BLaER1 treated with 17β-estradiol and CSF1 and Interleukin-3, amounts not matched to agents 10 nM and 100 nM (cell line): ENCODE data around the gene DIP2A.

Source experiments
- H3K27ac ChIP-seq, 11 experiments: shearing (Covaris generic); formaldehyde crosslinking; 2 replicates each; pipeline ENCODE4 v1.8.1; 2022
- H3K27me3 ChIP-seq, 11 experiments: shearing (Covaris generic); formaldehyde crosslinking; 2 replicates each; pipeline ENCODE4 v1.8.1; 2022
- H3K36me3 ChIP-seq, 11 experiments: shearing (Covaris generic); formaldehyde crosslinking; 2 replicates each; pipeline ENCODE4 v1.8.1; 2022
- H3K4me1 ChIP-seq, 10 experiments: shearing (Covaris generic); formaldehyde crosslinking; 2 replicates each; pipeline ENCODE4 v1.8.1; 2022
- H3K4me2 ChIP-seq, 11 experiments: shearing (Covaris generic); formaldehyde crosslinking; 2 replicates each; pipeline ENCODE4 v1.8.1; 2022
- H3K4me3 ChIP-seq, 10 experiments: shearing (Covaris generic); formaldehyde crosslinking; 2 replicates each; pipeline ENCODE4 v1.8.1; 2022
- H3K9ac ChIP-seq, 11 experiments: shearing (Covaris generic); formaldehyde crosslinking; 2 replicates each; pipeline ENCODE4 v1.8.1; 2022
- H3K9me3 ChIP-seq, 11 experiments: shearing (Covaris generic); formaldehyde crosslinking; replicated peaks in 1 of 11; 2 replicates each; pipeline ENCODE4 v1.8.1; 2022
- H4K20me1 ChIP-seq, 11 experiments: shearing (Covaris generic); formaldehyde crosslinking; 2 replicates each; pipeline ENCODE4 v1.8.1; 2022
- Cebpa-rat ChIP-seq, 11 experiments: shearing (Covaris generic); IDR thresholded peaks; 2 replicates each; pipeline ENCODE4 v1.8.1; 2022

Gene DIP2A

DNA sequence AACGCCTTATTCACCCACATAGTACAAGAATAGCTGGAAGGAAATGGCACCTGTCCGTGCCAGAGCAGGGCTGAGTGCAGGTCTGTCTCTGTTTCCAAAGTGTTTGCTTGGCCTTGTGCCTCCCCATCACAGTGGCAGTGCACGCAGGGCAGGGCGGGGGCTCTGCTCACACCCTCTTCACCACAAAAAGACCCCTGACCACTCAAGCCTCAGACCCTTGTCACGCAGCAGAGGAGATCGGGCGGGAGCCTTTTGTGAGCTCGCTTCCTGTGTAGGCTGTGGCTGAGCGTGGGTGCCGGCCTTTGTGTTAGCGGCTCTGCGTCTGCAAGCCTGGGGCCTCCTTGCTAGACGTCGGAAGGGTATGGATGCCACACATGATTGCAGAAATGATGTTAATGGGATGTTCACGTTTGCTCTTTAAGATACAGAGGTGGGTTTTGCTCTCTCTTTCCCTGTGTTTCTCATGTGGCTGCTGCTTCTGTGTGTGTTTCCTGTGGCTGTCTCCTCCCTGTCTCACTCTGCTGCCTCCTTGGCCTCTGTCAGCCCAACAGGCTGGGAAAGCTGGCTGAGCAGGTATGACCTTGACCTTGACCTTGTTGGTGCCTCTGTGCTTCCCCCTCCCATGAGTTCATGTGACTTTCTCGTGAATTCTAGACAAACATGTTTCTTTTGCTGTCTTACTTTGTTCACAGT is 100.7 kb downstream of the DIP2A start:
- no peaks in the 10 kb centered on the region for H3K9me3 ChIP-seq
- peak overlapping the region in 10 of 11 experiments; percentile 0 to 73 (median 56); a peak in 17 of 22 replicates for H3K27ac ChIP-seq
- peaks cover 51 to 96% (median 74%) of the 10 kb centered on the region in 11 experiments for H3K36me3 ChIP-seq
- peak overlapping the region in 1 of 10 experiments; percentile 26; a peak in 1 of 20 replicates for H3K4me3 ChIP-seq
- no peaks in the 10 kb centered on the region; a peak in 3 of 22 replicates for H4K20me1 ChIP-seq
- TF ChIP-seq Cebpa-rat (IDR thresholded peaks at IDR 0.05) = no peak
- H3K4me1 ChIP-seq = peaks cover 21 to 35% (median 29%) of the 10 kb centered on the region in 10 experiments
- peak overlapping the region; percentile 7 to 68 (median 60); a peak in 17 of 22 replicates for H3K9ac ChIP-seq
- no peaks in the 10 kb centered on the region for H3K27me3 ChIP-seq
- H3K4me2 ChIP-seq = peak overlapping the region; percentile 67 to 89 (median 76)

DNA sequence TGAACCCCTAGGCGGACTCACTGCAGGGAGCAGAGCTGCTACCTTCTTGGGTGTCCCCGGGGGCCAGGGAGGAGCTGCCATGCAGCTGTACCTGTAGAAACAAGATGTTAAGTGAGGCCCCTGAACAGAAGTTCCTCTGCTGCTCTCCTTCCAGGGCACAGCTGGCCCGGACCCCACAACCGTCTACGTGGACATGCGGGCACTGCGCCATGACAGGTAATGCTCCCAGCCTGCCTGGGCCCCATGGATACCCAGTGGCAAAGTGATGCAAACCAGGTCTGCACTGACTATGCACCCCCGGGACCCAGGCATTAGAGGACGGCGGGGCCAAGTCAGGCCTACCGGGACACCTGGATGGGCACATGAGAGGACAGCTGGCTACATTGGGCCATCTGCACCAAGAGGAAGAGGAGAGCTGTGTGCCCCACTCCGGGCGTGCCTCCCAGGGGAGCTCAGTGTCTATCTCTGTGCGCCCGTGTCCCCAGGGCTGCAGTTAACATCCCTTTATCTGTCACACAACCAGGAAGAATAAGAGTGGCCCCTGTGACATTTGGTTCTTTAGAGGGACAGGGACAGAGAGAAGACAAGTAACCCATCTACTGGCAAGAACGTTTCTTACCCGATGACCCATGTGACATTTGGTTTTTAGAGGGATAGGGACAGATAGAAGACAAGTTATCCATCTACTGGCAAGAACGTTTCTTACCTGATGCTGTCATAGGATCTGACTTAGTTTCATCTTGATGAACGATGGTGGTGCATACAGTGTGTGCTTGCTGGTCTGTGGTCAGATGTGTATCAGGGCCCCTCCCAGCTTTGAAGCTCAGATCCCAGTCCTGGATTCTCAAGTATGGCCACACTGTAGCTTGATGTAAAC is 102.1 kb downstream of the DIP2A start:
- Histone ChIP-seq H3K36me3 (peaks cover 51 to 98% (median 77%) of the 10 kb centered on the region in 11 experiments), H3K9me3 (no peaks in the 10 kb centered on the region), H3K4me2 (peak overlapping the region in 8 of 11 experiments; percentile 73 to 89 (median 80); a peak in 16 of 22 replicates), H3K27me3 (no peaks in the 10 kb centered on the region), H3K27ac (peak overlapping the region in 4 of 11 experiments; percentile 43 to 73 (median 66); a peak in 6 of 22 replicates), H3K4me1 (peaks cover 21 to 35% (median 29%) of the 10 kb centered on the region in 10 experiments), H4K20me1 (no peaks in the 10 kb centered on the region; a peak in 2 of 22 replicates), H3K4me3 (no peak overlapping the region), H3K9ac (peak overlapping the region in 2 of 11 experiments; percentile 26 to 68; a peak in 4 of 22 replicates)
- TF ChIP-seq Cebpa-rat (IDR thresholded peaks at IDR 0.05) = no peak

DNA sequence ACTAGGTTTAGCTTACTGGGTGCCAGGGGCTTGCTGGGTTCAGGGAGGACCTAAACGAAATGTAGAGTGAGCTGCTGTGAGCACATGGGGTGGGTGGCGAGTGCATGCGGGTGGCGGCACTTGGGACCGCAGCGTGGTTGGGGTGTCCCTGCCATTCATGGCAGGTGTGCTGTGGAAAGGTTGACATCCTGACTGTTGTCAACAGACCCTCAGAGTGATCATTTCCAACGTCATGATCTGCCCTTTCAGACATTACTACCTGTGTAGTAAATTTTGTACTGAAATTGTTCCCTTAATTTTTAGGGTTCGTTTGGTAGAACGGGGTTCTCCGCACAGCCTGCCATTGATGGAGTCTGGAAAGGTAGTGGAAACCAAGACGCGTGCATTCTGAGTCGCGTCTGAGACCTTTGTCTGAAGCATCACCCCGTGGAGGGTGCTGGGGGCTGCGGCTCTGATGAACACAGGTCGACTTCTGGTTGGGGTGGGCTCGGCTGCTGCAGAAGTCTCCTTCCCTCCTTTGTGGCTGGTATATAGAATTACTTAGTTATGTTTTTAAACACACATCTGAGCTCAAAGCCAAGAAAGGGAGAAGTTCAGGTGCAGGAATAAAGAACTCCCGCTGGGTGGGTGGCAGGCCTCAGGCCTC is 102.9 kb downstream of the DIP2A start:
- peaks cover 21 to 35% (median 29%) of the 10 kb centered on the region in 10 experiments for H3K4me1 ChIP-seq
- H3K4me3 ChIP-seq = no peak overlapping the region
- peaks cover 52 to 98% (median 78%) of the 10 kb centered on the region in 11 experiments for H3K36me3 ChIP-seq
- peak overlapping the region in 4 of 11 experiments; percentile 76 to 89 (median 85); a peak in 7 of 22 replicates for H3K4me2 ChIP-seq
- no peak for TF ChIP-seq Cebpa-rat (IDR thresholded peaks at IDR 0.05)
- H4K20me1 ChIP-seq = no peaks in the 10 kb centered on the region; a peak in 2 of 22 replicates
- no peak overlapping the region for H3K27ac ChIP-seq
- H3K27me3 ChIP-seq = no peaks in the 10 kb centered on the region
- H3K9me3 ChIP-seq = no peaks in the 10 kb centered on the region
- no peak overlapping the region for H3K9ac ChIP-seq

DNA sequence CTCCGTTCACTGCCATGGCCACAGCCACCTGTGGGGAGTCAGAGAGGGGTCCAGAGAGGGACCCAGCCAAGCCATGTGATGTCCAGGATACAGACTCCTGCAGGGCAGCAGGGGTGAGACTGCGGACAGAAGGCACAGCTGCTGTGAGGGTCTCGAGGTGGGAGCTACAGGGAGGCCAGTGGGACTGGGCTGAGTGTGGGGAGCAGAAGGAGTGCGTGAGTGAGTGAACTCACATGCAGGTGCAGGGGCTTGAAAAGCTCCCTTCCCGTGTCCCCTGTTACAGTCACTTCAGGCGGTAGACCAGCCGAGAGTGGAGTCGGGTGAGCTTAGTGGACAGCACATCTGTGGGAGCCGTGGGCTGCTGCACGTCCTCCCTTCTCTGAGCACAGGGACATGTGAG is 103.8 kb downstream of the DIP2A start:
- Histone ChIP-seq H3K4me1 (peaks cover 22 to 33% (median 29%) of the 10 kb centered on the region in 10 experiments), H3K4me3 (no peak overlapping the region), H3K4me2 (no peak overlapping the region), H3K36me3 (peaks cover 53 to 98% (median 78%) of the 10 kb centered on the region in 11 experiments), H3K27ac (no peak overlapping the region), H3K9ac (no peak overlapping the region), H3K27me3 (no peaks in the 10 kb centered on the region), H4K20me1 (no peaks in the 10 kb centered on the region; a peak in 1 of 22 replicates), H3K9me3 (no peaks in the 10 kb centered on the region)
- TF ChIP-seq Cebpa-rat (IDR thresholded peaks at IDR 0.05) = no peak

DNA sequence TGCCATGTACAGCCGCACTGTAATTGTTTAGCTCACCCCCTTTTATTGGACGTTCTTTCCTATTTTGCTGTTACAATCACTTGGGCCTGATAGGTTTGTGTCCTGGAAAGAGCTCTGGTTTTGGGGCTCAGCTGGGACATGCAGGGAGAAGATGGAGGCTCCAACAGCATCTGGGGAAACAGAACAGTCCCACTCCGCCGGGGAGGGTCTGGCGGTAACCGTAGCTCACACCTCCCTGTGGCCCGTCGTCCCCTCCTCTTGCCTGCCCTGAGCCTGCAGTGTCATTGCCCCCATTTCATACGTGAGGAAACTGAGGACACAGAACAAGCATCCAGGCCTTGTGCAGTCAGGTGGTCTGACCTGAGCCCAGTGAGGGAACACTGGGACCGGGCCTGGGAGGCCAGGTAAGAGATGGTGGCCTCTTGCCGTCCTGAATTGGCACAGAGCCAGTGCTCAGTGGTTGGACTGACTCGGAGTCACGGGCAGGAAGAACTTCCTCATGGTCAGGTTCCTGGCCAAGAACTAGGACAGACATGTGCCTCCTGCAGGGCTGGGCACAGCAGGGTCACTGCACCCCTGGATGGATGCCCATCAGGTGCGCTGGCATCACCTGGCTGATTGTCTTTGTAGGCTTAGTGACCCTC is 104.4 kb downstream of the DIP2A start:
- Histone ChIP-seq H3K9me3 (no peaks in the 10 kb centered on the region), H3K36me3 (peaks cover 57 to 97% (median 78%) of the 10 kb centered on the region in 11 experiments), H3K27ac (no peak overlapping the region), H3K4me2 (no peak overlapping the region), H4K20me1 (no peaks in the 10 kb centered on the region; a peak in 1 of 22 replicates), H3K27me3 (no peaks in the 10 kb centered on the region), H3K4me3 (no peak overlapping the region), H3K4me1 (peaks cover 22 to 35% (median 29%) of the 10 kb centered on the region in 10 experiments), H3K9ac (no peak overlapping the region)
- no peak for TF ChIP-seq Cebpa-rat (IDR thresholded peaks at IDR 0.05)

DNA sequence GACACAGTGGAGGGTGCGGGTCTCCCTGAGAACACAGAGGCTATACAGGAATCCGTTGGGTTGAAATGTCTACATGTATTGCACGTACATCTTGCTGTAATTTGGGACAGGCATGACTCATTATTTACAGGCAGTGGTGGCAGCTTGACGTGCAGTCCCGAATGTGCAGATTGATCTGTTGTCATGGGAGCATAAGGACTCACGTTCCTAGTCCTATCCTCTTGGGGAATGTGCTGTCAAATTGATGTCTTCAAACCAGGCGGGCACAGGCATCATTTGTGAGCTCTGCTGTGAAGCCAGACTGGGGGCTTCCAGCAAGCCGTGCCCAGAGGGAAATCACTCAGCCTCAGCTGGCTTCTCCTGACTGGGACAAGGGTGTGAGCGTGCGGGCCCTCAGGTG is 105.7 kb downstream of the DIP2A start:
- Histone ChIP-seq H3K4me3 (no peak overlapping the region), H3K4me1 (peaks cover 14 to 28% (median 21%) of the 10 kb centered on the region in 10 experiments), H3K36me3 (peaks cover 62 to 96% (median 84%) of the 10 kb centered on the region in 11 experiments), H3K27ac (no peak overlapping the region), H3K9ac (no peak overlapping the region), H4K20me1 (no peaks in the 10 kb centered on the region; a peak in 1 of 22 replicates), H3K4me2 (no peak overlapping the region), H3K27me3 (no peaks in the 10 kb centered on the region), H3K9me3 (no peaks in the 10 kb centered on the region)
- no peak for TF ChIP-seq Cebpa-rat (IDR thresholded peaks at IDR 0.05)

DNA sequence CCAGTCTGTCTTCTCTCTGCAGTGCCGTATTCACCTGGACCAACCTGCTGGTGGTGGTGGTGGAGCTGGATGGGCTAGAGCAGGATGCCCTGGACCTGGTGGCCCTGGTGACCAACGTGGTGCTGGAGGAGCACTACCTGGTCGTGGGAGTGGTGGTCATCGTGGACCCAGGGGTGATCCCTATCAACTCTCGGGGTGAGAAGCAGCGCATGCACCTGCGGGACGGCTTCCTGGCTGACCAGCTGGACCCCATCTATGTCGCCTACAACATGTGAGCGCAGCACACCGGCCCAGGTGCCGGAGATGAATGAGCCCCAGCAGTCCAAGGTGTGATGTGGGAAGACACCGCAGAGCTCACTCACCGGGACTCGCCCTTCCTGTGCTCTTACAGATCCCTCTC is 108.7 kb downstream of the DIP2A start:
- H4K20me1 ChIP-seq = no peaks in the 10 kb centered on the region; a peak in 1 of 22 replicates
- peaks cover 73 to 100% (median 84%) of the 10 kb centered on the region in 11 experiments for H3K36me3 ChIP-seq
- TF ChIP-seq Cebpa-rat (IDR thresholded peaks at IDR 0.05) = no peak
- H3K4me3 ChIP-seq = no peak overlapping the region
- H3K27ac ChIP-seq = no peak overlapping the region
- no peaks in the 10 kb centered on the region for H3K27me3 ChIP-seq
- peak overlapping the region in 2 of 11 experiments; percentile 6 to 35; a peak in 3 of 22 replicates for H3K4me2 ChIP-seq
- peaks cover 0 to 30% (median 0%) of the 10 kb centered on the region in 10 experiments; a peak in 4 of 20 replicates for H3K4me1 ChIP-seq
- H3K9me3 ChIP-seq = peaks cover 11 to 19% (median 13%) of the 10 kb centered on the region in 11 experiments
- H3K9ac ChIP-seq = no peak overlapping the region

DNA sequence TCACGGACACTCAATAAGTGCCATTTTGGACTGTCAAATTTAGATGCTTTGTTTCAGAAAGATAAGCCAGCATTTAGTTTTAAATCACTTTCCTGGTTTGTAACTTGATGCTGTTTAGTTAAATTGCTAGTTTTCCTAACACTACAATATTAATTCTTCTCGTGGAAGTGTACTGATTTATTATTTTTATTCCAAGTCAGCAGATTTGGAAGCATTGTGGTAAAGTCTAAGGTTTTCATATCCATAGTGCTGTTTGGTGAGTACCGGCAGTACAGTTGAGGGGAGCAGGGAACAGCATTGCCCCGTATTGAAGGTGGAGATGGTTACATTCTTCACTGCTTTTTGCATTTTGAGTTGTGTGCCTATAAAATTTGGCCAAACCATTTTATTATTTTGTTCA is 109.9 kb downstream of the DIP2A start:
- Histone ChIP-seq H3K36me3 (peaks cover 73 to 100% (median 83%) of the 10 kb centered on the region in 11 experiments), H3K4me2 (no peak overlapping the region), H3K9me3 (peaks cover 23 to 31% (median 25%) of the 10 kb centered on the region in 11 experiments), H3K27ac (no peak overlapping the region), H3K27me3 (no peaks in the 10 kb centered on the region), H3K9ac (no peak overlapping the region), H3K4me3 (no peak overlapping the region), H4K20me1 (no peaks in the 10 kb centered on the region; a peak in 1 of 22 replicates), H3K4me1 (peaks cover 0 to 26% (median 0%) of the 10 kb centered on the region in 10 experiments; a peak in 4 of 20 replicates)
- TF ChIP-seq Cebpa-rat (IDR thresholded peaks at IDR 0.05) = no peak
